NT2/D1 (cell line): ENCODE results near the gene INF2.
A peak's percentile ranks its signal among the peaks of the same experiment; 100 is the strongest.

Experiments used
- DNase-seq: peaks from one replicate; pipeline ENCODE4 v3.0.0-alpha.2; 2011; ENCODE audit warnings: low read depth, low spot score
- H3K27me3 ChIP-seq: 2 replicates; pipeline ENCODE4 v1.6.0; 2011; ENCODE audit warnings: mild to moderate bottlenecking; ENCODE audit not compliant: insufficient read length, insufficient read depth
- H3K36me3 ChIP-seq: 2 replicates; pipeline ENCODE4 v1.6.1; 2011; ENCODE audit warnings: mild to moderate bottlenecking, low read length, mixed read lengths; ENCODE audit not compliant: insufficient read depth, insufficient read length
- H3K4me1 ChIP-seq: 2 replicates; pipeline ENCODE4 v1.5.1; 2011; ENCODE audit not compliant: insufficient read depth, insufficient read length
- H3K4me3 ChIP-seq: 2 replicates; pipeline ENCODE4 v1.5.1; 2011; ENCODE audit warnings: low read depth; ENCODE audit not compliant: insufficient read length
- H3K9ac ChIP-seq: 2 replicates; pipeline ENCODE4 v1.6.0; 2011; ENCODE audit warnings: low read depth; ENCODE audit not compliant: insufficient read length
- H3K9me3 ChIP-seq: 2 replicates; pipeline ENCODE4 v1.5.1; 2011; ENCODE audit warnings: mild to moderate bottlenecking, low read length; ENCODE audit not compliant: insufficient read depth
- SUZ12 ChIP-seq: IDR thresholded peaks from 2 replicates; pipeline ENCODE4 v1.6.1; 2011; ENCODE audit not compliant: insufficient read length, insufficient read depth; ENCODE audit errors: extremely low read depth
- YY1 ChIP-seq: IDR thresholded peaks from 2 replicates; pipeline ENCODE4 v1.6.1; 2011; ENCODE audit not compliant: insufficient read length, insufficient read depth
- ZNF274 ChIP-seq: IDR thresholded peaks from 2 replicates; pipeline ENCODE4 v1.6.1; 2011; ENCODE audit warnings: mild to moderate bottlenecking, low read depth, low read length

INF2 gene

DNA sequence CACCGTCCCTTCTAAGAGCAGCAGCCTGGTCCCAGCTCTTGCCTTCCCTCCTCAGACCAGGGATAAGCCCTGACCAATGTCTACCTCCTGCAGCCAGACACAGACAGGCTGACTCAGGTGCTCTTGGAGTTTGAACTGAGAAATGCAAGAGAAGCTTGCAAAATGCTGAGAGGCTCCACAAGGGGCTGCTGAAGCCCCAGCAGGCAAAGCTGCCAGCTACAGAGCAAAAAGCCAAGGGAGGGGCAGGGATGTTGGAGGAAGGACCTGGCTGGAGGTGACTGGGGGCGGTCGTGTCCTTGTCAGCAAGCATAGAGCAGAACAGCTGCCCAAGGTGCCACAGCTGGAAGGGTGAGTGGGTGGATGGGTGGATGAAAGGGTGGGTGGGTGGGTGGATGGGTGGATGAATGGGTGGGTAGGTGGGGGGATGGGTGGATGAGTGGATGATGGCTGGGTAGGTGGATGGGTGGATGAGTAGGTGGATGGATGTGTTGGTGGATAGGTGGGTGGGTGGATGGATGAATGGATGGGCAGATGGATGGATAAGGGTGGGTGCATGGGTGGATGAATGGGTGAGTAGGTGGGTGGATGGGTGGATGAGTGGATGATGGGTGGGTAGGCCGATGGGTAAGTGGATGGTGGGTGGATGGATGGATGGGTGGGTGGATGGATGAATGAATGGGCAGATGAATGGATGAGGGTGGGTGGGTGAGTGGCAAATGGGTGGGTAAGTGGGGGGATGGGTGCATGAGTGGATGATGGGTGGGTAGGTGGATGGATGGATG is 4.0 kb upstream of the INF2 start:
- H3K4me1 ChIP-seq: peaks cover 28% of the 10 kb centered on the region
- no peaks in the 10 kb centered on the region for H3K9me3 ChIP-seq
- H3K36me3 ChIP-seq: peaks cover 1% of the 10 kb centered on the region
- H3K27me3 ChIP-seq: no peaks in the 10 kb centered on the region
- no peak for DNase-seq
- no peak overlapping the region for H3K9ac ChIP-seq
- no peak overlapping the region for H3K4me3 ChIP-seq
- TF ChIP-seq YY1 (no peak), ZNF274 (no peak), SUZ12 (no peak)

DNA sequence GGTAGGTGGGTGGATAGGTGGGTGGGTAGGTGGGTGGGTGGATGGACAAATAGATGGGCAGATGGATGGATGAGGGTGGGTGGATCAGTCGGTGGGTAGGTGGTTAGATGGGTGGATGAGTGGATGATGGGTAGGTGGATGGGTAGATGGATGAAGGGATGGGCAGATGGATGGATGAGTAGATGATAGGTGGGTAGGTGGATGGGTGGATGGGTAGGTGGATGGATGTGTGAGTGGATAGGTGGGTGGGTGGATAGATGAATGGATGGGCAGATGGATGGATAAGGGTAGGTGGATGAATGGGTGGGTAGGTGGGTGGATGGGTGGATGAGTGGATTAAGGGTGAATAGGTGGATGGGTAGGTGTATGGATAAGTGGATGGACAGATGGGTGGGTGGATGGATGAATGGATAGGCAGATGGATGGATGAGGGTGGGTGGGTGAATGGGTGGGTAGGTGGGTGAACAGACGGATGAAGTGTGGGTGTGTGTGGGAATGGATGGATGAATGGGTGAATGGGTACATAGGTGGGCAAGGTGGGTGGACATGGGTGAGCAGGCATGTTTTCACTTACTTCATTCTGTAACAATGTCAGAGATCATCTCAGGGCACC is 3.3 kb upstream of the INF2 start:
- no peak for TF ChIP-seq YY1
- TF ChIP-seq SUZ12: no peak
- no peak for TF ChIP-seq ZNF274
- Histone ChIP-seq H3K27me3 (no peaks in the 10 kb centered on the region), H3K9me3 (no peaks in the 10 kb centered on the region), H3K4me3 (no peak overlapping the region), H3K9ac (no peak overlapping the region), H3K36me3 (peaks cover 8% of the 10 kb centered on the region), H3K4me1 (peaks cover 27% of the 10 kb centered on the region)
- no peak for DNase-seq

DNA sequence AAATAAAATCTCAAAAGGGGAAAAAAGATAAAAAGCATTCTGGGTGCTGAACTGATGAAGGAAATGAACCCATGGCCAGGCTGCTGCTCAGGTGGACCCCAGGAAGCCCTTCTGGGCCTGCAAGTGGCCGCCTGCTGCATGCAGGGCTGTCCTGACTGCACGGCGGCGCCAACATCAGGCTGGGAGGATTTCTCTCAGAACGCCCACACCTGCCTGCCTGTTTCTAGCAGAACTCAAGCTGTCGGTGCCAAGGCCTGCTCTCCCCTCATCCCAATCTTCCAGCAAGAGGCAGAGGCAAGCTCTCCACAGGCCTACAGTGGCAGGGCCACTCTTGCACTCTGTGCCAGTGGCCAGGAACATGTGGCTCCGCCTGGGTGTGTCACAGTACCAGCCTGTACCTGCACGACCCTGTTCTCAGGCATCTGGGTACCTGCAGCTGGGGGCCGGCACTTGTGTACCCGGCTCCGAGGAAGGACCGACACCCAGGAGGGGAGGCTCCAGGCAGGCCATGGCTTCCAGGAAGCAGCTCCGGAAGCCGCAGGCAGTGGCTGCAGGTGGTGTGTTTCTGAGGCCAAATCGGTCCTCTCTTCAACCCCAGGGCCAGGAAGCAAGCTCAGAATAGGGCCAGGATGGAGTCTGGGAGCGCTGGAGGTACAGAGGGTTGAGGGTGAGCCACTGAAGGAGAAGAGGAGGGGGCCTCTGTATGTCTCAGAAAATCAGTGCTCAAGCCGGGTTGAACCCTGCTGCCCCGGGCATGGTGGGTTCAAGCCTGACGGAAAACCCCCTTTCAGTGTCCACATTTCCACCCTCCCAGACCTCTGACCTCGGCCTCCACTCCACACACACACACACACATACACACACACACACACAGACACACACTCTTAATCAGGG is 2.5 kb upstream of the INF2 start:
- Histone ChIP-seq H3K4me1 (peaks cover 31% of the 10 kb centered on the region), H3K9me3 (no peaks in the 10 kb centered on the region), H3K27me3 (no peaks in the 10 kb centered on the region), H3K9ac (no peak overlapping the region), H3K36me3 (peaks cover 15% of the 10 kb centered on the region), H3K4me3 (no peak overlapping the region)
- DNase-seq: no peak
- no peak for TF ChIP-seq YY1
- TF ChIP-seq SUZ12: no peak
- no peak for TF ChIP-seq ZNF274

DNA sequence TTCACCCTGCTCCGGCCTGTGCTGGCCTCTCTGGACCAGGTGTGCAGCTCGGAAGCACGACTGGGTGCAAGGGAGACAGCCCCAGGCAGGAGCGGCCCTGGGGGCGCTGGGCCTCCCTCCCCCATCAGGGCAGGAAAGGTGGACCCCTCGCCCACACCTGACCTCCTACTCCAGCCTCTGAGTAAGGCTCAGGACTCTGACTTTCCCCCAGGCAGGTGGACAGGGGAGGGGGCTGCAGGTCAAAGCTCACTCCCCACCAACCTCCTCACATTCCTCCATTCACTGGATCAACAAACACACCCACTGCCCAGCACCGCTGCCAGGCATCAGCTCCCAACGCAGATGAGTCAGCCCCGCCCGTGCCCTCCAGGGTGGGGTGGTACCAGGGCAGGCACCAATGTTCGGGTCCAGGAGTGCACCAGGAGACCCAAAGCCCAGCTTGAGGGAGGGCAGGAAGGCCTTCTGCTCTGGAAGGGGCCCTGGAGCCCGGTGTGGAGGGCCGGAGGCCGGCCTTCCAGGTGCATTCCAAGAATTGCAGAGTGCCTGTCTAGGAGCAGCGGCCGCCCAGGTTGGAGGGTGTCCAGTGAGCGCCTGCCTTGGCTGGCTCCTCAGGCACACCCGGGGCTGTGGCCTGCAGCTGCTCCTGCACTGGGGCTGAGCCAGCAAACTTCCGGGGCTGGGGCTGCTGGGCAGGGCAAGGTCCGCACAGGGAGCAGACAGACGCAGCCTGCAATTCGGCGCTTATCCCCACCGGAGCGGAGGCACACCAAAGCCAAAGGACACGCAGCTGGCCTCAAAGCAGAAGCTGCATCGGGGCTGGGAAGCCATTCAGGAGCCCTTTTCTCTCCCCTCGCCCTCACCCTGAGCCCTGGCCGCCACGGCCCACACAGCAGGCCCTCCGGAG is 1.6 kb upstream of the INF2 start:
- H3K4me3 ChIP-seq: no peak overlapping the region
- TF ChIP-seq YY1: no peak
- no peak for TF ChIP-seq ZNF274
- TF ChIP-seq SUZ12: no peak
- H3K4me1 ChIP-seq: peaks cover 27% of the 10 kb centered on the region
- peaks cover 25% of the 10 kb centered on the region for H3K36me3 ChIP-seq
- H3K9me3 ChIP-seq: no peaks in the 10 kb centered on the region
- peak overlapping the region; percentile 64 for H3K9ac ChIP-seq
- no peak for DNase-seq
- H3K27me3 ChIP-seq: no peaks in the 10 kb centered on the region

DNA sequence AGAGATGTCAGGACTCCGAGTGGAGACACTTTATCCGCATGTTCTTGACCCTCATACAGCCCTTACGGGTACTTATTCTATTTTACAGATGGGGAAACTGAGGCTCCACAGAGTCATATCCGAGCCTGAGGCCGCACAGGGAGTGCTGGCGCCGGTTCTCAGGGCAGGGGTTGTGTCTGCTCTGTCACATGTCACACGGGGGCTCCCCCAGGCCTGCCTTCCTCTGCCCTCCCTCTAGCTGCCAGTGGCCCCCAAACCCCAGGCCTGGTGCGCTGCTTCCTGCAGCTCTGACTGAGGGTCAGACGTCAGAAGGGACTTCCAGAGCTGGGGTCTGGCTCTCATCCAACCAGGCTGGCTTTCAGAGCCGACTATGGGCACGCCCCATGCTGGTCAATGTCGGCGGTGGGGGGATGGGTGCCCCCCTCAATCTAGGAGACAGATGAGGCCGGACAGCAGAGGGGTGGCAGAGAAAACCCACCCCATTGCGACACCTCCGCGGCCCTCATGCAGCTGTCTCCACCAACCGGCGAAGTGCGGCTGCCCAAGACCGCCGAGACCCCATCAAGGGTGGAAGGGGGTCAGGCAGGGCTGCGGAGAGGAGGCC is 811 bp upstream of the INF2 start:
- TF ChIP-seq YY1: no peak
- no peaks in the 10 kb centered on the region for H3K9me3 ChIP-seq
- H3K4me3 ChIP-seq: no peak overlapping the region
- H3K36me3 ChIP-seq: peaks cover 30% of the 10 kb centered on the region
- peak overlapping the region; percentile 64 for H3K9ac ChIP-seq
- peaks cover 31% of the 10 kb centered on the region for H3K4me1 ChIP-seq
- DNase-seq: no peak
- no peaks in the 10 kb centered on the region for H3K27me3 ChIP-seq

DNA sequence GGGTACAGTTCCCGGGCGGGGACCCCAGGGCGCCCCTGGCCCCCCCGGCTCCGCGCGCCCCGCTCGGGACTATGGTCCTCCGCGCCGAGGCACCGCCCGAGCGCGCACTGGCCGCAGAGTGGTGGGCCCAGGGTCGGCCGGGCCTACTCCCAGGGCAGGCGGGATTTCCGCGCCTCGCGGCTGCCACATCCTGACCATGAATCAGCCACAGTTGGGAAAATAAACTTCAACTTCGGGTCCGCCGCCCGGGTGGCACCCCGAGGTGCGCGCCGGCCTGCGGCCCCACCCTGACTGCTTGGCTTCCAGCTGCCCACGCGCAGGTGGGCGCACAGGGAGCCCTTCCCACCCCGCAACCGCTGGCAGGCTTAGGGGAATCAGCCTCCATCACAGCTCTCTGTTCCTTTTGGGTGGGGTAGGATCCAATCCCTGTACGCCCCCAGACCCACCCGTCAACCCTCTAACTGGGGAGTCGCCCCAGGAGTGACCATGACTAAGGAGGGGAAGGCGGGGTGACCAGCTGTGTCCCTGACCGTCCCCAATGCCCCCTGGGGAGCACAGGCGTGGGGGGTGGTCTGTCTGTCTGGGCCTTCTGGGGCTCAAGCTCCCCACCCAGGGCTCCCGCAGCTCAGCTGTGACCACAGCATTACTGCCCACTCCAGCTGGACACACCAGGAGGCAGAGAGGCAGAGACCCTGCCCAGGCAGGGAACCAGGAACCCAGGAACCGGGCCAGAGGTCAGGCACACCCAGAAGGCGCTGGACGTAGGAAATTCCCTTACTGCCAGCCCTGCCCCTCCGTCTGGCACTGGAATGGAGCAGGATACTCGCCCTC is 678 bp downstream of the INF2 start:
- DNase-seq: no peak
- Histone ChIP-seq H3K27me3 (no peaks in the 10 kb centered on the region), H3K9ac (peak overlapping the region; percentile 88), H3K9me3 (no peaks in the 10 kb centered on the region), H3K4me1 (peaks cover 37% of the 10 kb centered on the region), H3K36me3 (peaks cover 41% of the 10 kb centered on the region), H3K4me3 (peak overlapping the region; percentile 71)
- no peak for TF ChIP-seq YY1
- TF ChIP-seq SUZ12: no peak
- no peak for TF ChIP-seq ZNF274
